ENCODE data around the gene CORO7.

The CORO7 gene

DNA sequence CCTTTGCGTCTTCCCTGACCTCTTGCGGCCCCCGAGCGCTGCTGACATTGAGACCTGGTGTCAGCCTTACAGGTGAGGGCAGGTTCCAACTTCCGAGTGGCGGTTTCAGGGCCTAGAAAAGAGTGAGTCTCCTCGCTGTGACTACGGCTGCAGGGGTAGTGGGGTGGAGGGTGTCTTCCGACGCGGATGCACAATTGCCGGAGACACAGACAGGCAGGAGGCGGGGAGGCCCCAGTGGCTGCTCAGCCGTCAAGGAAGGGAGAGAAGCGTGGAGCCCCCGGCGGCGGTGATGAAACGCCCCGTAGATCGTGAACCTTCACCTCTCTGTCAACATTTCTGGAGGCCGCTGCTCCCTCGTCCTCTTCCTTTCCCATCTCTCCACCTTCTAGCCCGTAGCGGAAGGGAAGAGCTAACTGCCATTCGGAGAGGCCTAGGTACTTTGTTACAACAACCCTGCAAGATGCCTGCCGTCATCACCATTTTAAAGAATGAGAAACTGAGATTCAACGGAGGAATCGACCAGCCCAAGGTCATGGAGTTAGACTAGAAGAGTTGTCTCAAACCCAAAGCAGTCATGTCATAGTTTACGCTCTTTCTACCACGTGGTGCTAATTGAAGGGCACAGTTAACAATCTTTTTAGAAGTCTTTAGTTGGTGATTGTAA lies 9.8 kb upstream of the CORO7 start:
- DNase-seq (ENCODE audit: low spot score), result no peak

DNA sequence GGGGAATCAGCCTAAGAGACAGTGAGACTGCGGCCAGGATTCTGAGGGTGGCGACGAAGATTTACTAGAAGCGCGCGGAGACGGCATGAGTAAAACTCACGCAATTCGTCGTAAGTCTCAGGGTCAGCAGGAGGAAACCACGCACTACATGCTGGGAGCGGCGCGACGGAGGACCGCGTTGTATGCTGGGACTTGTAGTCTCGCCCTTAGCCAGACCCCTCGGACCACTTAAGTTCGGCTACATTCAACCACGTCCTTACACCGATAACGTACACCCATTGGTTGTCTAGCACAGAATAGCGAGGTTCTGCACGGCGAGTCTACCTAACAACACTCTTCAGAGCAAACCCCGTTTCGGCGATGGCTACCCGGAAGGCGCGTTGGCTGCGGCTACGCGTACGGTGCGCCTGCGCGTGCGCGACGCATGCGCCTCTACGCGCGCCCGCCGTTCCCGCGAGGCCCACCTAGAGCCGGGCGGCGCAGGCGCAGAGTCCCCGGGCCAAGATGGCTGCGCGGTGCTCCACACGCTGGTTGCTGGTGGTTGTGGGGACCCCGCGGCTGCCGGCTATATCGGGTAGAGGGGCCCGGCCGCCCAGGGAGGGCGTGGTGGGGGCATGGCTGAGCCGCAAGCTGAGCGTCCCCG lies 9.1 kb upstream of the CORO7 start, which contains the start of gene DNAJA3:
DNAJA3 (plus strand) TSS at position 491 of the 643 bp plus-strand sequence; CDS start at position 505, 14 bp downstream.
- peak; percentile 99 for DNase-seq (ENCODE audit: low spot score)

DNA sequence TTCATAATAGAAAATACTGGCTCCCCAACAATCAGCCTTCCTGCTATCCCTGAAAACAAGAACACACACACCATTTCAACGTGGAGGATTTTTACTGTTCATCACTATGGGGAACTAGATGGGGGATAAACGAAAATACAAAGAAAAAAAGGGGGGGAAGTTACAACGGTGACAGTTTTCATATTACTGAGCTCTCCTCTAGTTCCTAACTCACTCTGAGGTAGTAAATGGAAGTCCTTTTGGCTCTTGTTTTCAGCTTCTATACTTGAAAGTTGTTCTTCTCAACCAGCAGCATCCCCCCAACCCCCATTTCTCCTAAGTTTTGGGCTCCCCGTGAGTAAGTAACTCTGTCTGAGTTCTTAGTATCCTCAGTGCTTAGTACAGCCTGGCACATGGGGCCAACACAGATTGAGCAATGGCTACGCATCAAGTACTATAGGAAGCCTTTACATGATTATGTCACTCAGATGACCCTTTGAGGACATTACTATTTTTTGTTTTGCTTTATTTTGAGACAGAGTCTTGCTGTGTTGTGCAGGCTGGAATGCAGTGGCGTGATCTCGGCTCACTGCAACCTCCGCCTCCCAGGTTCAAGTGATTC lies 4.2 kb upstream of the CORO7 start:
- DNase-seq (ENCODE audit: low spot score), result no peak

GRCh38 chr16:4419402-4419959 lies 3.1 kb upstream of the CORO7 start:
- DNase-seq (ENCODE audit: low spot score), result no peak

- DNase-seq (ENCODE audit: low spot score), result no peak
These were observed 727 bp downstream of the CORO7 start for GRCh38 chr16:4415538-4416199.

DNA sequence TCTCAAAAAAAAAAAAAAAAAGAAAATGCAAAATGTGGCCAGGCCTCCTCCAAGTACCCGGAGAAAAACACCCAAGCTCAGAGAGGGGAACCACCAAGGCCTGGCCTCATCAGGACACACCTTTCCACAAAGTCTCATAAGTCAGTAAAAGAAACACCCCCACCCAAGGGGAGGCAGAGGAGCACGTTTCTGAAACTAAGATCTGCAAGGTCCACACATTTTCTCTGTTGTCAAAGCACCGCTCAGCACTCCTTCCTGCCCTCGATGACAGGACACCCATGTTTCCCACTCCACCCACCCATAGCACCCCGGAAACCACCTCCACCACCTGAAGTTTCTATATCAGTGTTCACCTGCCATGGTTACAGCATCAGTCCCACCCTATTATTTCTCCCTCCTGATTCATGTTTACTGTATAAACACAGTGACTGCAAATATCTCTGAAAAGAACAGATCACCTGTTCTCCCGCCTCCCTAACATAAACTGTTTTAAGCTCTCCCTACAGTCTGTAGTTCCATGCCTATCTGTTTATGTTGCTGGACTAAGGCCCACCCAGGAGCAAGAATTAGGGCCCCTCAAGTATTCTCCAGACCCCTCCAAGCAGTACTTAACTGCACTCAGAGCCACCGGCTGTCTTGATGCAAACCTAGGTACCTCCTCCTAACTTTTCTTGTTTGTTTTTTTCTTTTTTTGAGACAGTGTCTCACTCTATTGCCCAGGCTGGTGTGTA lies 2.0 kb downstream of the CORO7 start:
- no peak for DNase-seq (ENCODE audit: low spot score)

GRCh38 chr16:4412854-4413253 lies 3.5 kb downstream of the CORO7 start:
- DNase-seq (ENCODE audit: low spot score), result no peak

GRCh38 chr16:4412159-4412558 lies 4.2 kb downstream of the CORO7 start:
- no peak for DNase-seq (ENCODE audit: low spot score)

GRCh38 chr16:4411684-4412083 lies 4.7 kb downstream of the CORO7 start:
- DNase-seq (ENCODE audit: low spot score), result no peak

GRCh38 chr16:4410335-4411075 lies 5.9 kb downstream of the CORO7 start:
- peak; percentile 63 for DNase-seq (ENCODE audit: low spot score)

DNA sequence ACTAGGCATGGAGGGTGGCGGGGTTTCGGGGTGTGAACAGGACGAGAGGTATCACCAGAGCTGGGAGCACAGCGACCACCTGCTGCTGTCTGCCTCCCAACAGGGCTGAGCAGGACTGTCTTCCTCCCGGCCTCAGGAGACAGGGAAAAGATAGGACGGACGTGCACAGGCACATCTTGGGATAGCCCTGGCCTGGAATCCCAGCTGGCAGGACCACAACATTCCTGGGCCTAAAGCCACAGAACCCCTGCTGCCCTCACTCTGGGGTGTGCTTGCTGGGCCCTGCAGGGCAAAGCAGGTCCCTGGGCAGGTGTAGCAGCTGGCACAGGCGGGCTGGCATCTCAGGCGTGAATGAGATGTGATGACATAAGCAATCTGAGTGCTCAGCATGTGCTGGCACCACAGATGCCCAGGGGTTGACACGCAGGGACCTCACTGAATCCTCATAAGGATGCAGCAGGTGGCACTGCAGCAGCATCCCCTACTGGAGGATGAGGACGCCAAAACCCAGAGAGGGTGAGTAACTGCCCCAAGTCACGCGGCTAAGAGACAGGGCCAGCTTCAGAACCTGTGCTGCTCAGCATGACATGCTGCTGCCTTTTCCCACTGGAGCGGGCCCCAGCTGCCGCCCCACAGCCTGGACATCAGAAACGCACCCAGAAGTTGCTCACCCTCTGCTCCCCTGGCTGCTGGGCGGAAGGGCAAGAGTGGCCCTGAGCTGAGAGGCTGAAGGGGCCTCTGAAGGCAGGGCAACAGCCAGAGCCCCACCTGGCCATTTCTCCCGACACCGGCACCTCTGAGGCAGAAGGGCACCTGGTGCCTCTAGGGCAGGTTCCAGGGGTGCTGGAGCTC lies 7.1 kb downstream of the CORO7 start:
- no peak for DNase-seq (ENCODE audit: low spot score)

DNA sequence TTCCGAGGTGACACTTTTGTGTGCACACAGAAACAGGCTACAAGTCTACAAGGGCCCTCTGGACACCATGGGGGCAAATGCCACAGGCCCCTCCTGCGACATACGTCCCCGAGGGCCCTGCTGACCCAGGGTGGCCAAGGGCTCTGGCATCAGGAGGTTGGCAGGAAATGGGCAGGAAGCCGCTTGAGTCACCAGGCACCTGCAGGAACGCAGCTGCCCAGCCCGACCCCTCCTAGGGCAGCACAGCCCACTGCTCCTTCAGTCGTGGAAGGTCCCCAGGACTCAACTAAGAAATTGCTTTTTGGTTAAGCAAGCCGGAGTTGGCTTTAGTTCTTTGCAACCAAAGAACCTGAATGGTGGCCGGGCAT lies 8.1 kb downstream of the CORO7 start:
- no peak for DNase-seq (ENCODE audit: low spot score)

DNA sequence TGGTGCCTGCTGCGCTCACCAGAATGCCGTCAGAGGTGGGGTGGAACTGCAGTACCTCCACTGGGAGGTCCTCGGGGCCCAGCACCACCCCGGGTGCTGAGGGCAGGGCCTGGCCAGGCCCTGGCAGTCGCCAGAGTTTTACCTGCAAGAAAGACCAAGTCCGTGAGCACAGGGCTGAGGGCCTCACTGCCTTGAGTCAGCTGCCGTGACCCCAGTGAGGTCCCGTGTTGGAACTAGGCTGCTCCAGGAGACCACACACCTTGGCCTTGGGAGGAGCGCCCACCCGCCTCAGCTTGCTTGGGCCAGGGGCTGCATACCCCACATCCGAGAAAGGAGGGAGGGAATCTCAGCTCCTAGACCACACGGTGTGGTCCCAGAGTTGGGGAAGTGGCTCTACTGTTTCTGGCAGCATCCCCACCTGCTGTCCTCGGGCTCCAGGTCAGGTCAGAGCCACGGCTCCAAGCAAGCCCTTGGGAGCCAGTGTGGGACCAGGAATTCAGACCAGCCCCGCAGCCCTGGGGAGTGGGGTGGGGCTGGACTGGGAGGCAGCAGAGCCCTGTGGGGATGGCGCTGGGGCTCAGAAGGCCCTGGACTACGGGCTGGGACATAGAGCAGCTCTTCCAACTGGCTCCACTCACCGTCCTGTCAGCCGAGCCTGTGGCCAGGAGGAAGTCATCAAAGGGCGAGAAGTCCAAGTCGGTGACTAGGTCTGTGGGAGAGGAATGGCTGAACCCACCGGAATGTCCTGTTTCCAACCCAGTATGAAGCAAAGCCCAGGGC lies 8.7 kb downstream of the CORO7 start:
- DNase-seq (ENCODE audit: low spot score), result peak; percentile 88

GRCh38 chr16:4404967-4405696 lies 11.3 kb downstream of the CORO7 start:
- DNase-seq (ENCODE audit: low spot score), result no peak

GRCh38 chr16:4404247-4404966 lies 12.0 kb downstream of the CORO7 start:
- DNase-seq (ENCODE audit: low spot score), result no peak

DNA sequence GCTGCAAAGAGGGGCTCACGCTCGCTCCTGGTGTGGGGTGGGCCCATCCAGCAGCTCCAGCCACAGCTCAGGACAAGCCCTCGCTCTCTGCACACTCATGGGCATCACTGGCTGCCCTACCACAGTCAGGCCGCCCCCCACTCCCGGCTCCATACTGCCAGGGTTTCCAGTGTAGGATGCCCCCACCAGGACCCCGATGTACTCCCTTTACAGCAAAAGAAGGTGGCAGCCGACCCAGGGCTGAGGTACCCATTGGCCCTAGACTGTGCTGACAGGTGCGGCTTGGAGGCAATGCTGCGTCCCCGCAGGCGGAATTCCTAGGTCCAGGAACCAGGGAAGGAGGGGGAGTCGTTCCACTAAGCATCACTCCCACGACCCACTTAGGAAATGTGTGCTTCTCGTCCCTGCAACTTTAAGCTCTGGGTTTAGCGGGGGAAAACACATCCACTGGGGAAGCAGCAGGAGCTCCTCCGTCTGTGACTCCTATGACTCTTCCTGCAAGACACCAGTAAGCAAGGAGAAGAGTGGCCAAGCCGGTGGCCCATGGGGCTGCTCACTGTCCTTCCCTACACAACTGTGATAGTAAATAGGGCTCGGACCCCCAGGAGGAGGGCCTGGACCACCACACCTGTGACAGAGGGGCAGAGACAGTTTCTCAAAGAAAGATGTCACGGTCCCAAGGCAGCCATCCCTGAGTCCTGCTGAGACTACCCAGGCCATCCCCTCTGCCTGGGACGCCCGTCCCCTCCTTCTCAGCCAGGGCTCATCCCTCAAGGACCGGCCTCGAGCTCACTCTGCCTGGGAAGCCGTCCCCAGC lies 13.1 kb downstream of the CORO7 start:
- DNase-seq (ENCODE audit: low spot score), result no peak

DNA sequence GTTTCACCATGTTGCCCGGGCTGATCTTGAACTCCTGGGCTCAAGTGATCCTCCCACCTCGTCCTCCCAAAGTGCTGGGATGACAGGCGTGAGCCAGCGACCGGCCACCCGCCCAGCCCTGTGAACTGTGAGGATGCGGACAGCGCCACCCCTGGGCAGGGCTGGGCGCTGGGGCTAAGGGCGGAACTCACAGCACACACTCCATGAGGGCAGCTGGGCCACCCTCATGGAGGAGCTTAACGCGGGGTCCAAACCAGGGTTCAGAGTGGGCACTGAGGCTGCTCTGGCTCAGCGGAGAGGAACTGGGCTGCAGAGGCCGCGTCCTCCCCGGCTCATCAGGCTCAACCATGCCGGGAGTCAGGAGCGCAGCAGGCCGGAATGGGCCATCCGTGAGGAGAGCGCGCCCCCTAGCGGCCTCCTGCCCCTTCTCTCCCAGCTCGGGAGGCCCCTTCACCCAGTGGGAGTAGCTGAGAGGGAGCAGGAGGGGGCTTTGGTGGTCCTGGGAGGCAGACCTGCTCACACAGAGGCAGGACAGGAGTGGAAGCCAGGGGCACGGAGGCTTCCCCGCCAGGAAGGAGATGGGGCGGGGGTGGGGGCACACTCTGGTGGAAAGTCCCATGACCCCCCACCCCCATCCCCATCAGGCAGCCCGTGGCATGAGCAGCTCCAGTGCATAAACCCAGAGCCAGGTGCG lies 13.8 kb downstream of the CORO7 start:
- DNase-seq (ENCODE audit: low spot score), result peak; percentile 90

Measured in AG08395 (cell line).